ENCODE measurements around the gene TENM3. TPM values are rescaled to one million over a fixed set of nuclear protein-coding genes. Genes with fewer than 3 reads are reported as not detected.

TENM3 gene
- polyA plus RNA-seq, 1 experiment = 54.9 TPM

GRCh38 chr4:182324282-182324681 is 81.1 kb downstream of the TENM3 start:
- H3K4me3 ChIP-seq (ENCODE audit: low read depth, low read length) = no peak overlapping the region
- POLR2A ChIA-PET = no interaction called here
- H3K27ac ChIP-seq (ENCODE audit: low read depth, low read length) = no peak overlapping the region
- TF ChIP-seq CTCF (IDR thresholded peaks at IDR 0.05; ENCODE audit: low read depth, low read length) = no peak
- H3K9me3 ChIP-seq (ENCODE audit: control insufficient read depth, insufficient read depth, low read length) = no peaks in the 10 kb centered on the region
- no peak for DNase-seq (ENCODE audit: low read depth, low spot score)
- H3K27me3 ChIP-seq (ENCODE audit: control insufficient read depth, insufficient read depth, low read length) = no peaks in the 10 kb centered on the region
- CTCF ChIA-PET = interaction anchor here (0.6 kb wide), 1 partner anchor 12 kb away, joined by 3 read pairs; no protein-coding TSS in a partner anchor

- no peak for DNase-seq (ENCODE audit: low read depth, low spot score)
- ChIA-PET CTCF (no interaction called here), POLR2A (no interaction called here)
- no peaks in the 10 kb centered on the region for H3K9me3 ChIP-seq (ENCODE audit: control insufficient read depth, insufficient read depth, low read length)
- H3K27ac ChIP-seq (ENCODE audit: low read depth, low read length) = no peak overlapping the region
- H3K27me3 ChIP-seq (ENCODE audit: control insufficient read depth, insufficient read depth, low read length) = no peaks in the 10 kb centered on the region
- H3K4me3 ChIP-seq (ENCODE audit: low read depth, low read length) = no peak overlapping the region
- no peak for TF ChIP-seq CTCF (IDR thresholded peaks at IDR 0.05; ENCODE audit: low read depth, low read length)
These were observed 82.2 kb downstream of the TENM3 start for GRCh38 chr4:182325397-182325796.

GRCh38 chr4:182325848-182326255 is 82.7 kb downstream of the TENM3 start:
- no peak overlapping the region for H3K27ac ChIP-seq (ENCODE audit: low read depth, low read length)
- H3K27me3 ChIP-seq (ENCODE audit: control insufficient read depth, insufficient read depth, low read length) = no peaks in the 10 kb centered on the region
- no peak for DNase-seq (ENCODE audit: low read depth, low spot score)
- no peak overlapping the region for H3K4me3 ChIP-seq (ENCODE audit: low read depth, low read length)
- no peaks in the 10 kb centered on the region for H3K9me3 ChIP-seq (ENCODE audit: control insufficient read depth, insufficient read depth, low read length)
- POLR2A ChIA-PET = no interaction called here
- TF ChIP-seq CTCF (IDR thresholded peaks at IDR 0.05; ENCODE audit: low read depth, low read length) = no peak
- CTCF ChIA-PET = no interaction called here

GRCh38 chr4:182328505-182328904 is 85.3 kb downstream of the TENM3 start:
- no peaks in the 10 kb centered on the region for H3K27me3 ChIP-seq (ENCODE audit: control insufficient read depth, insufficient read depth, low read length)
- H3K9me3 ChIP-seq (ENCODE audit: control insufficient read depth, insufficient read depth, low read length) = no peaks in the 10 kb centered on the region
- no peak for TF ChIP-seq CTCF (IDR thresholded peaks at IDR 0.05; ENCODE audit: low read depth, low read length)
- H3K27ac ChIP-seq (ENCODE audit: low read depth, low read length) = no peak overlapping the region
- no peak overlapping the region for H3K4me3 ChIP-seq (ENCODE audit: low read depth, low read length)
- CTCF ChIA-PET = no interaction called here
- POLR2A ChIA-PET = no interaction called here
- DNase-seq (ENCODE audit: low read depth, low spot score) = no peak

- Histone ChIP-seq H3K9me3 (ENCODE audit: control insufficient read depth, insufficient read depth, low read length) (peaks cover 2% of the 10 kb centered on the region; the same call in 1 of the 2 replicates), H3K4me3 (ENCODE audit: low read depth, low read length) (no peak overlapping the region), H3K27me3 (ENCODE audit: control insufficient read depth, insufficient read depth, low read length) (no peaks in the 10 kb centered on the region), H3K27ac (ENCODE audit: low read depth, low read length) (no peak overlapping the region)
- CTCF ChIA-PET = no interaction called here
- POLR2A ChIA-PET = no interaction called here
- no peak for TF ChIP-seq CTCF (IDR thresholded peaks at IDR 0.05; ENCODE audit: low read depth, low read length)
- no peak for DNase-seq (ENCODE audit: low read depth, low spot score)
These were observed 94.2 kb downstream of the TENM3 start for GRCh38 chr4:182337366-182337765.
